ENCODE measurements around the gene KNDC1. TPM values are rescaled to one million over a fixed set of nuclear protein-coding genes. Genes with fewer than 3 reads are reported as not detected.

KNDC1 gene
- total RNA-seq, result 1 to 10 TPM in 1 of 2 donors, under 1 TPM in 1; 0.67 to 1.0 TPM

DNA sequence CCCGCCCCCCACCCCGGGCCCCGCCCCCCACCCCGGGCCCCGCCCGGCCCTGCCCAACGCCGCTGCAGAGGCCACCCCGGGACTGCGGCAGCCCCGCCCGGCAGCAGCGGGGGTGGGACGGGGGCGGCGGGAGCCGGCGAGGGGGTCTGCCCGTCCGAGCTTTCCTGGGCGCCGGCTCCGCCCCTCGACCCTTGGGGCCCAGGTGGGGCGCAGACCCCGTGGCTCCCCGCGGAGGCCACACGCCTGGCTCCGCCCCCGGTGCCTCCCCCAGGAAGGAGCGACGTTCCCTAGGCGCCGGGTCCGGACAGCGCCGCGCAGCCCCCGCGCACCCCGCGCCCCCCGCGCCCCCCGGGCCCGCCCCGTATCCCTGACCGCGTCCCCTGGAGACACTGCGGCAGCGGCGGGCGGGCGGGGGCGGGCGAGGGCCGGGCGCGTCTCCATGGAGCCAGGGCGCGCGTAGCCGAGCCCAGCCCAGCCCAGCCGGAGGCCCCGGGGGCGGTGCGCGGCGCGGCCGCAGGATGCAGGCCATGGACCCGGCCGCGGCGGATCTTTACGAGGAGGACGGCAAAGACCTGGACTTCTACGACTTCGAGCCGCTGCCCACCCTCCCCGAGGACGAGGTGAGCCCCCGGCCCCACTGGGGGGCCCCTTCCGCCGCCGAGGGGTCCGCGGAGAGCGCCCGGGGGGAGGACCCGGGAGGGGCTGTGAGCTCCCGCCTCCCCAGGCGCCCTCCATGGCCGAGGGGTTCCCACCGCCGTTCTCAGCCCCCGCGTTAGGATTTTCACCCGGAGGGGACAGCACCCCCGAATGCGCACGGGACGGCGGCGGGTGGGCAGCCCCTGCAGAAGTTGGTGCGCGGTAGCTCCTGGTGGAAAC is at the start of gene KNDC1:
TSS of gene KNDC1 (plus strand) at position 270 of the 876 bp plus-strand sequence. CDS start at position 519, 249 bp downstream.

DNA sequence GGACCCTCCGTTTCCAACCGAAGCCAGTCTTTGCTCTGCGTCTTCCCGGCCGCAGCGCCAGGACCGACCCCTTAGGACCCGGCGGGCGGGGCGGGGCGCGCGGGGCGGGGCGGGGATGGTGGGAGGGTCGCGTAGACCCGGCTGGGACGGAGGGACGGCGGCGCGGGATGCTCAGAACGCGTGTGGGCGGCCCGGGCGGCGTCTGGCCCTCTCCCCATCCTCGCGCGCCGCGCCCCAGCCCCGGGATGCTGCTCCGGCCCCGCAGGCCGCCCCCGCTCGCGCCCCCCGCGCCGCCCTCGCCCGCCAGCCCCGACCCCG is 70.0 kb downstream of the KNDC1 start, which contains the start of gene UTF1:
TSS of gene UTF1 (plus strand) at position 174 of the 318 bp plus-strand sequence. CDS start at position 246, 72 bp downstream.

GRCh38 chr10:133237588-133238465 is 77.8 kb downstream of the KNDC1 start, which contains the start of gene VENTX:
Gene VENTX (plus strand): TSS chr10:133237855. CDS start chr10:133237915, 60 bp downstream.

Other genes with a start within 250 kb of the KNDC1 start
- 1 to 10 TPM in 1 of 2 donors, under 1 TPM in 1; 0.69 to 1.3 TPM for gene CFAP46, start 217.6 kb upstream of the KNDC1 start, total RNA-seq
- not detected for gene ADGRA1, start 72.3 kb upstream of the KNDC1 start, total RNA-seq
- gene UTF1, start 70.0 kb downstream of the KNDC1 start, total RNA-seq, result not detected
- not detected for gene VENTX, start 77.6 kb downstream of the KNDC1 start, total RNA-seq
- gene ADAM8, start 116.6 kb downstream of the KNDC1 start, total RNA-seq, result 1 to 10 TPM in 1 of 2 donors, under 1 TPM in 1; 0.33 to 1.0 TPM
- gene TUBGCP2, start 148.7 kb downstream of the KNDC1 start, total RNA-seq, result 10 to 100 TPM; 54.3 to 55.1 TPM
- 10 to 100 TPM; 26.8 to 35.6 TPM for gene ZNF511, start 148.7 kb downstream of the KNDC1 start, total RNA-seq
- gene CALY, start 176.7 kb downstream of the KNDC1 start, total RNA-seq, result not detected
- not detected for gene PRAP1, start 187.2 kb downstream of the KNDC1 start, total RNA-seq
- gene FUOM, start 197.8 kb downstream of the KNDC1 start, total RNA-seq, result 10 to 100 TPM; 14.8 to 15.3 TPM
- gene ECHS1, start 213.1 kb downstream of the KNDC1 start, total RNA-seq, result 10 to 100 TPM; 63.3 to 65.4 TPM
- gene PAOX, start 219.0 kb downstream of the KNDC1 start, total RNA-seq, result 1 to 10 TPM; 2.3 to 6.2 TPM
- gene MTG1, start 233.9 kb downstream of the KNDC1 start, total RNA-seq, result 10 to 100 TPM; 32.6 to 33.4 TPM

All from melanocyte of skin (primary cell).